Activated CD4-positive, alpha-beta T cell treated with anti-CD3 and anti-CD28 coated beads, Interleukin-2, Interleukin-6, amounts not matched to agents 100 ng/mL and 50 ng/mL, durations not matched to agents 16 hours and 8 hours (primary cell): ENCODE results near the gene IL31.

Source experiments
- DNase-seq: peaks from one replicate; pipeline ENCODE4 v3.0.0-alpha.2; 2020

IL31 gene

GRCh38 chr12:122126713-122127597 lies 47.1 kb downstream of the IL31 start:
- DNase-seq, result no peak

DNA sequence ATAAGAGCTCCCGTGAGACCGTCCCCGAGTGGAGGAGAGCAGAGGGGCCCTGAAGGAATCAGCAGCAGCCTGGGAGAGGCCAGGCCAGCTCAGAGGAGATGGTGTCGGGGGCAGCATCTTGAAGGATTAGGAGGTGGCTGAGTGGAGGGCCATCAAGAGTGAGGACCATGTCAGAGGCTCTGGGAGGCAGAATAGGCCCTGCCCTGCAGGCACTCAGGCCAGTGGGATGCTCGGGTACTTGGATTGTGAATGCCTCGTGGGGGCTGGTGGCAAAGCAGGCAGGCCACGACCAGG lies 47.7 kb downstream of the IL31 start:
- no peak for DNase-seq

GRCh38 chr12:122125452-122126341 lies 48.3 kb downstream of the IL31 start:
- DNase-seq, result no peak

- DNase-seq, result no peak
These were observed 49.7 kb downstream of the IL31 start for GRCh38 chr12:122124370-122124769.

DNA sequence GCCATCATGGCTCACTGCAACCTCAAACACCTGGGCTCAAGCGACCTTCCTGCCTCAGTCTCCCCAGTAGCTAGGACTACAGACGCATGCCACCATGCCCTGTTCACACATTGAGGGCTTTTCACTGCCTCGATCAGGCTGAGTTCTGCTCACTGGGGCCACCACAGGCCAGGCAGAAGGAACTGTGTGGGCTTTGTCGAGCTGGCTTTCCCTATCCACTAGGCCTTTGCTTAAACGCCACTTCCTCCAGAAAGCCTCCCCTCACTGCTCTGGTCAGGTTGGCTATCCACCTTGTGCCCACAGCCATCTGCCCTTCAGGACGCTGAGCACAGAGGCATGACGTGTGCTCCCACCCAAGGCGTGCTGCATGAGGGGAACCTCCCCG lies 50.3 kb downstream of the IL31 start:
- no peak for DNase-seq

GRCh38 chr12:122123051-122123760 lies 50.8 kb downstream of the IL31 start:
- DNase-seq, result peak; percentile 81
